HepG2 (cell line): ENCODE results near the gene MSH4. TPM values are rescaled to one million over a fixed set of nuclear protein-coding genes. Genes with fewer than 3 reads are reported as not detected.

Source experiments
- ATAC-seq: fragments of 200-7000 bp; cut with Tn5 transposase; 3 replicates; pipeline ENCODE4 v1.9.1; 2020; ENCODE audit warnings: mild to moderate bottlenecking, moderate library complexity
- BruUV-seq: library from RNA; stranded (reverse); fragments of 400-500 nt; replicated peaks from 2 replicates; lab custom pipeline; 2021; lab: Mats Ljungman, UMichigan
- CTCF ChIA-PET: fragments of 300-600 bp; formaldehyde crosslinking; extraction: SDS; loops from one replicate; lab custom pipeline; 2021; ENCODE audit warnings: low total read pairs, inconsistent platforms, low intra/inter-chr PET ratio; lab: Yijun Ruan, JAX
- POLR2A ChIA-PET: fragments of 350-600 bp; sonication (Branson Sonifier 250); formaldehyde crosslinking; loops from one replicate; lab custom pipeline; 2020; ENCODE audit warnings: antibody characterized with exemption, inconsistent platforms; lab: Yijun Ruan, JAX
- DNase-seq: peaks from one replicate; pipeline ENCODE4 v3.0.0-alpha.2; 2015; ENCODE audit warnings: low spot score
- FAIRE-seq: peaks from 3 replicates; lab custom pipeline; 2011; peaks lifted over from hg19 to GRCh38; lab: Jason Lieb, UNC
- H2AFZ ChIP-seq: one replicate; pipeline ENCODE4 v1.6.1; 2011; ENCODE audit warnings: low read length, inconsistent platforms
- H3K27ac ChIP-seq: fragments of 300-600 bp; 3 replicates; pipeline ENCODE4 v1.8.0; 2011; ENCODE audit warnings: mixed run types, mild to moderate bottlenecking, mixed read lengths, low read length, inconsistent platforms; ENCODE audit not compliant: insufficient read depth; ENCODE audit errors: extremely low read length
- H3K27me3 ChIP-seq, 2 experiments: fragments of 200-600 bp in 1 of 2; 2 replicates in 1 of 2; 3 replicates in 1 of 2; pipeline versions ENCODE4 v1.6.0 to v1.8.0; 2011; ENCODE audit warnings: low read length in 2 of 2, mild to moderate bottlenecking in 2 of 2, moderate library complexity in 2 of 2, inconsistent platforms in 1 of 2; ENCODE audit not compliant: insufficient read depth in 2 of 2, control insufficient read depth in 1 of 2
- H3K36me3 ChIP-seq, 2 experiments: fragments of 200-600 bp in 1 of 2; replicated peaks in 1 of 2; 2 replicates in 1 of 2; 3 replicates in 1 of 2; pipeline versions ENCODE4 v1.5.1 to v1.8.0; 2011; ENCODE audit warnings: low read length in 2 of 2, inconsistent platforms in 1 of 2; ENCODE audit not compliant: insufficient read depth in 2 of 2, control insufficient read depth in 1 of 2
- H3K4me1 ChIP-seq: 2 replicates; pipeline ENCODE4 v1.5.1; 2012; ENCODE audit warnings: low read length, inconsistent platforms; ENCODE audit not compliant: insufficient read depth
- H3K4me2 ChIP-seq: 2 replicates; pipeline ENCODE4 v1.6.0; 2011; ENCODE audit warnings: low read depth, low read length, inconsistent platforms
- H3K4me3 ChIP-seq, 3 experiments: fragments of 200-600 bp in 1 of 3; sonication (generic), shearing (Covaris generic) in 1 of 3; replicated peaks in 1 of 3; 2 replicates each; pipeline ENCODE4 v1.5.1; 2011 to 2016; ENCODE audit warnings: low read length in 3 of 3, inconsistent platforms in 2 of 3, low read depth in 2 of 3, mild to moderate bottlenecking in 2 of 3, control low read depth in 1 of 3, mixed read lengths in 1 of 3; ENCODE audit not compliant: insufficient read depth in 1 of 3
- H3K79me2 ChIP-seq: one replicate; pipeline ENCODE4 v1.6.1; 2011; ENCODE audit warnings: low read length, inconsistent platforms; ENCODE audit not compliant: insufficient read depth
- H3K9ac ChIP-seq: 2 replicates; pipeline ENCODE4 v1.6.0; 2011; ENCODE audit warnings: mild to moderate bottlenecking, low read depth, low read length, inconsistent platforms; ENCODE audit not compliant: insufficient read depth
- H3K9me3 ChIP-seq: 2 replicates; pipeline ENCODE4 v1.5.1; 2012; ENCODE audit warnings: mild to moderate bottlenecking, low read length
- H4K20me1 ChIP-seq: 2 replicates; pipeline ENCODE4 v1.6.0; 2011; ENCODE audit warnings: inconsistent platforms, mild to moderate bottlenecking, low read length, moderate library complexity; ENCODE audit not compliant: insufficient read depth
- ATF7 ChIP-seq, 2 experiments: fragments of 450-650 bp in 1 of 2; sonication (generic) in 1 of 2; formaldehyde crosslinking in 1 of 2; IDR thresholded peaks; 2 replicates each; pipeline versions ENCODE4 v1.4.0 to v1.6.1; 2016 to 2020; ENCODE audit warnings: antibody characterized with exemption in 1 of 2, mild to moderate bottlenecking in 1 of 2, missing genetic modification reagents in 1 of 2
- EEA1 ChIP-seq: sonication (generic); formaldehyde crosslinking; IDR thresholded peaks from 2 replicates; pipeline ENCODE4 v1.5.1; 2020; ENCODE audit warnings: mild to moderate bottlenecking, missing genetic modification reagents, borderline replicate concordance
- SRSF4 ChIP-seq: fragments of 200-400 bp; formaldehyde crosslinking; IDR thresholded peaks from one replicate; pipeline ENCODE4 v1.6.1; 2018; ENCODE audit warnings: mild to moderate bottlenecking, low read depth, low read length, moderate library complexity; ENCODE audit not compliant: poor library complexity, severe bottlenecking
- TEAD3 ChIP-seq: optimal IDR thresholded peaks from 2 replicates; pipeline ENCODE3; 2016; ENCODE audit warnings: borderline replicate concordance
- ZFYVE20 ChIP-seq: sonication (generic); formaldehyde crosslinking; IDR thresholded peaks from 2 replicates; pipeline ENCODE4 v1.8.0; 2023; ENCODE audit warnings: low read depth, mild to moderate bottlenecking, moderate library complexity, missing genetic modification reagents, borderline replicate concordance
- ZNF234 ChIP-seq: sonication (generic); formaldehyde crosslinking; conservative IDR thresholded peaks from 2 replicates; pipeline ENCODE4 v1.5.1; 2020; ENCODE audit warnings: mild to moderate bottlenecking, missing genetic modification reagents
- ZNF703 ChIP-seq: sonication (generic); formaldehyde crosslinking; IDR thresholded peaks from 2 replicates; pipeline ENCODE4 v1.5.1; 2020; ENCODE audit warnings: missing genetic modification reagents, mild to moderate bottlenecking, moderate library complexity, borderline replicate concordance
- WGBS: methylation state at CpG from one replicate; pipeline ENCODE4 v1.1.6; 2017; ENCODE audit warnings: low lambda C conversion rate; 5-methylcytosine and 5-hydroxymethylcytosine counted together
- in situ Hi-C: cut with HindIII; loops from 2 replicates; pipeline ENCODE4 v1.10.0; 2017; ENCODE audit warnings: low pct_unique_long_range_greater_than_20kb; ENCODE audit not compliant: extremely low pct_ligation_motif_present
- intact Hi-C: fragments of 100-400 bp; cut with micrococcal nuclease; formaldehyde crosslinking; loops from one replicate; pipeline ENCODE4 v1.10.0; 2022; ENCODE audit not compliant: unreplicated experiment
- polyA plus RNA-seq, 8 experiments: library from polyadenylated mRNA; depleted of rRNA in 3 of 8; stranded (reverse) in 7 of 8; unstranded in 1 of 8; fragments of >200 nt; fragmentation: Illumina TruSeq in 4 of 8; extraction: Trizol in 4 of 8; gene quantifications; 2 replicates each; pipeline versions ENCODE4 v1.2.1 to v1.2.3, GENCODE V29; 2011 to 2016; ENCODE audit warnings: low read depth in 4 of 8, missing spikeins in 1 of 8, mixed read lengths in 1 of 8; ENCODE audit not compliant: insufficient read depth in 1 of 8
- total RNA-seq, 5 experiments: library from RNA; depleted of rRNA; stranded (reverse); fragments of >200 nt; fragmentation: Illumina TruSeq; extraction: Trizol; gene quantifications; 2 replicates each; pipeline ENCODE4 v1.2.3, GENCODE V29; 2016; ENCODE audit warnings: low read depth in 1 of 5
- TF ChIP-seq, protein P1 (sequence below): IDR thresholded peaks from 2 replicates; pipeline ENCODE4 v1.6.1; 2016; ENCODE audit warnings: low read depth
- TF ChIP-seq, protein P2 (sequence below): sonication (generic); formaldehyde crosslinking; IDR thresholded peaks from 2 replicates; pipeline ENCODE4 v1.8.0; 2022; ENCODE audit warnings: mild to moderate bottlenecking, missing genetic modification reagents
- TF ChIP-seq, protein P3 (sequence below): sonication (generic); formaldehyde crosslinking; IDR thresholded peaks from 2 replicates; pipeline ENCODE4 v1.8.0; 2022; ENCODE audit warnings: mild to moderate bottlenecking, missing genetic modification reagents; ENCODE audit not compliant: insufficient replicate concordance

The MSH4 gene
- total and polyA plus RNA-seq, 2 of the 13 experiments (the other 11 are each of a cell fraction or from before 2014, with no cell fraction given), result 0.01 to 0.09 TPM

DNA sequence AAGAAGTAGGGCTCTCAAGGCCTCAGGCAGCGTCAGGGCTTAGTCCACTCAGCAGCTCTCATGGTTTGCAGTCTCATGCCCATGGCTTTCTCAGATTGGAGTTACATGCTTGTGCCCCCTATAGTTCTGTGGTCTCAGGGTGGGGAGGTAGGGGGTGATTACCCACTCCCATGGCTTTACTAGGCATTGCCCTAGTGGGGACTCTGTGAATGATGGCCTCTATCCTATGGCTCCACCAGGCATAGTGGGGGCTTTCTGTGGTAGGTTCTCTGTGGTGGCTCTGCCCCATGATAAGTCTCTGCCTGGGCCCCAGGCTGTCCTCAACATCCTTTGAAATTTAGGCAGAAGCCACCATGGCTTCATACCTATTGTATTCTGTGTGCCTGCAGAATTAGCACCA, 48.9 kb downstream of the MSH4 start:
- DNase-seq (no peak), FAIRE-seq (no peak), ATAC-seq (no peak)
- BruUV-seq, result no TSS peak
- ChIA-PET CTCF (no interaction called here), POLR2A (no interaction called here)
- Histone ChIP-seq H2AFZ (no peak overlapping the region), H3K79me2 (no peaks in the 10 kb centered on the region), H3K4me2 (no peak overlapping the region), H3K27me3 (no peaks in the 10 kb centered on the region), H3K9ac (no peak overlapping the region), H3K9me3 (no peaks in the 10 kb centered on the region), H3K4me1 (no peaks in the 10 kb centered on the region), H3K27ac (no peak overlapping the region), H4K20me1 (no peaks in the 10 kb centered on the region), H3K36me3 (no peaks in the 10 kb centered on the region), H3K4me3 (no peak overlapping the region)
- 0% methylated on average over 1 of the region's 1 CpG for WGBS
- in situ Hi-C loops, result no loop called here
- intact Hi-C loops, result no loop called here
- TF ChIP-seq, protein P1, sequence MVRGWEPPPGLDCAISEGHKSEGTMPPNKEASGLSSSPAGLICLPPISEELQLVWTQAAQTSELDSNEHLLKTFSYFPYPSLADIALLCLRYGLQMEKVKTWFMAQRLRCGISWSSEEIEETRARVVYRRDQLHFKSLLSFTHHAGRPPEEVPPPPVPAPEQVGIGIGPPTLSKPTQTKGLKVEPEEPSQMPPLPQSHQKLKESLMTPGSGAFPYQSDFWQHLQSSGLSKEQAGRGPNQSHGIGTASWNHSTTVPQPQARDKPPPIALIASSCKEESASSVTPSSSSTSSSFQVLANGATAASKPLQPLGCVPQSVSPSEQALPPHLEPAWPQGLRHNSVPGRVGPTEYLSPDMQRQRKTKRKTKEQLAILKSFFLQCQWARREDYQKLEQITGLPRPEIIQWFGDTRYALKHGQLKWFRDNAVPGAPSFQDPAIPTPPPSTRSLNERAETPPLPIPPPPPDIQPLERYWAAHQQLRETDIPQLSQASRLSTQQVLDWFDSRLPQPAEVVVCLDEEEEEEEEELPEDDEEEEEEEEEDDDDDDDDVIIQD (CRISPR knock-in tag), result no peak
- no peak for TF ChIP-seq ZNF234 (CRISPR knock-in tag)
- TF ChIP-seq, protein P2, sequence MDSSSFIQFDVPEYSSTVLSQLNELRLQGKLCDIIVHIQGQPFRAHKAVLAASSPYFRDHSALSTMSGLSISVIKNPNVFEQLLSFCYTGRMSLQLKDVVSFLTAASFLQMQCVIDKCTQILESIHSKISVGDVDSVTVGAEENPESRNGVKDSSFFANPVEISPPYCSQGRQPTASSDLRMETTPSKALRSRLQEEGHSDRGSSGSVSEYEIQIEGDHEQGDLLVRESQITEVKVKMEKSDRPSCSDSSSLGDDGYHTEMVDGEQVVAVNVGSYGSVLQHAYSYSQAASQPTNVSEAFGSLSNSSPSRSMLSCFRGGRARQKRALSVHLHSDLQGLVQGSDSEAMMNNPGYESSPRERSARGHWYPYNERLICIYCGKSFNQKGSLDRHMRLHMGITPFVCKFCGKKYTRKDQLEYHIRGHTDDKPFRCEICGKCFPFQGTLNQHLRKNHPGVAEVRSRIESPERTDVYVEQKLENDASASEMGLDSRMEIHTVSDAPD (CRISPR knock-in tag), result no peak
- TF ChIP-seq TEAD3 (CRISPR knock-in tag), result no peak
- no peak for TF ChIP-seq ATF7 (IDR thresholded peaks at IDR 0.05)
- no peak for TF ChIP-seq ATF7 (CRISPR knock-in tag; IDR thresholded peaks at IDR 0.05)
- no peak for TF ChIP-seq ZNF703 (CRISPR knock-in tag)
- TF ChIP-seq, protein P3, sequence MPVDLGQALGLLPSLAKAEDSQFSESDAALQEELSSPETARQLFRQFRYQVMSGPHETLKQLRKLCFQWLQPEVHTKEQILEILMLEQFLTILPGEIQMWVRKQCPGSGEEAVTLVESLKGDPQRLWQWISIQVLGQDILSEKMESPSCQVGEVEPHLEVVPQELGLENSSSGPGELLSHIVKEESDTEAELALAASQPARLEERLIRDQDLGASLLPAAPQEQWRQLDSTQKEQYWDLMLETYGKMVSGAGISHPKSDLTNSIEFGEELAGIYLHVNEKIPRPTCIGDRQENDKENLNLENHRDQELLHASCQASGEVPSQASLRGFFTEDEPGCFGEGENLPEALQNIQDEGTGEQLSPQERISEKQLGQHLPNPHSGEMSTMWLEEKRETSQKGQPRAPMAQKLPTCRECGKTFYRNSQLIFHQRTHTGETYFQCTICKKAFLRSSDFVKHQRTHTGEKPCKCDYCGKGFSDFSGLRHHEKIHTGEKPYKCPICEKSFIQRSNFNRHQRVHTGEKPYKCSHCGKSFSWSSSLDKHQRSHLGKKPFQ (CRISPR knock-in tag), result no peak
- TF ChIP-seq EEA1, result no peak
- no peak for TF ChIP-seq ZFYVE20 (CRISPR knock-in tag)
- no peak for TF ChIP-seq SRSF4
